GM21381 (cell line): Measurements from ENCODE around the gene MTSS2.

Experiments used
- ATAC-seq: cut with Tn5 transposase; IDR thresholded peaks from one replicate; pipeline ENCODE4 v1.9.1; 2021; ENCODE audit warnings: mild to moderate bottlenecking, moderate library complexity; ENCODE audit not compliant: unreplicated experiment

MTSS2 gene

GRCh38 chr16:70685938-70686375 is at the start of gene MTSS2:
Gene MTSS2, minus strand, starts transcription at chr16:70686053. Its CDS starts 262 bp downstream, at chr16:70685791.
- ATAC-seq = no peak

GRCh38 chr16:70735141-70735979 is 49.5 kb upstream of the MTSS2 start:
- ATAC-seq = no peak

- no peak for ATAC-seq
Measured at GRCh38 chr16:70734522-70735095, 48.8 kb upstream of the MTSS2 start.

GRCh38 chr16:70730944-70731343 is 45.1 kb upstream of the MTSS2 start:
- no peak for ATAC-seq

GRCh38 chr16:70730031-70730430 is 44.2 kb upstream of the MTSS2 start:
- no peak for ATAC-seq

- no peak for ATAC-seq
Measured at GRCh38 chr16:70729292-70729691, 43.4 kb upstream of the MTSS2 start.

GRCh38 chr16:70728150-70728549 is 42.3 kb upstream of the MTSS2 start:
- no peak for ATAC-seq

- no peak for ATAC-seq
Measured at GRCh38 chr16:70726892-70727361, 41.1 kb upstream of the MTSS2 start.

- ATAC-seq = no peak
Measured at GRCh38 chr16:70725912-70726828, 40.3 kb upstream of the MTSS2 start.

- no peak for ATAC-seq
Measured at GRCh38 chr16:70725024-70725911, 39.4 kb upstream of the MTSS2 start.

- ATAC-seq = no peak
Measured at GRCh38 chr16:70724146-70725023, 38.5 kb upstream of the MTSS2 start.

- ATAC-seq = no peak
Measured at GRCh38 chr16:70723740-70724145, 37.9 kb upstream of the MTSS2 start.

- no peak for ATAC-seq
Measured at GRCh38 chr16:70721202-70721963, 35.5 kb upstream of the MTSS2 start.

- ATAC-seq = no peak
Measured at GRCh38 chr16:70720425-70721201, 34.8 kb upstream of the MTSS2 start.

GRCh38 chr16:70717065-70717464 is 31.2 kb upstream of the MTSS2 start:
- ATAC-seq = no peak

- ATAC-seq = no peak
Measured at GRCh38 chr16:70715860-70716357, 30.1 kb upstream of the MTSS2 start.

- no peak for ATAC-seq
Measured at GRCh38 chr16:70715055-70715858, 29.4 kb upstream of the MTSS2 start.
